T-cell (primary cell): ENCODE results near the gene CCDC32. TPM values are rescaled to one million over a fixed set of nuclear protein-coding genes. Genes with fewer than 3 reads are reported as not detected.

ENCODE experiments used
- ATAC-seq, 4 experiments: fragments of 200-7000 bp in 3 of 4; fragments of 150-1000 bp in 1 of 4; cut with Tn5 transposase; replicated peaks in 1 of 4; 1 replicate in 3 of 4; 2 replicates in 1 of 4; pipeline ENCODE4 v1.10.0; 2021; ENCODE audit warnings: moderate library complexity in 3 of 4, mild to moderate bottlenecking in 2 of 4, moderate number of reproducible peaks in 1 of 4
- CTCF ChIA-PET, 2 donors: fragments of 300-600 bp; sonication (Branson Sonifier 250); formaldehyde crosslinking; loops; one replicate each; lab custom pipeline; 2022; ENCODE audit warnings: antibody characterized with exemption in 2 of 2; lab: Charles Lee
- POLR2A ChIA-PET, 2 donors: fragments of 300-600 bp; sonication (Branson Sonifier 250); formaldehyde crosslinking; loops; one replicate each; lab custom pipeline; 2022; ENCODE audit warnings: antibody characterized with exemption in 2 of 2; lab: Charles Lee
- DNase-seq, 35 experiments: peaks; one replicate each; pipeline versions ENCODE4 v3.0.0 to v3.0.0-alpha.2; 2013 to 2023
- H3K27ac ChIP-seq: one replicate; pipeline ENCODE4 v1.5.1; 2013; ENCODE audit warnings: low read length
- H3K27me3 ChIP-seq, 2 experiments: replicated peaks in 1 of 2; 1 replicate in 1 of 2; 2 replicates in 1 of 2; pipeline versions ENCODE4 v1.6.1 to v1.7.0; 2013; ENCODE audit warnings: low read length in 1 of 2, mixed read lengths in 1 of 2; ENCODE audit not compliant: control insufficient read depth in 2 of 2, insufficient read depth in 2 of 2; ENCODE audit errors: extremely low read depth in 1 of 2
- H3K36me3 ChIP-seq, 2 donors: 1 replicate in 1 of 2; 2 replicates in 1 of 2; pipeline versions ENCODE4 v1.6.1 to v1.7.0; 2013; ENCODE audit warnings: low read length in 1 of 2; ENCODE audit not compliant: control insufficient read depth in 2 of 2, insufficient read depth in 1 of 2; ENCODE audit errors: extremely low read depth in 1 of 2
- H3K4me1 ChIP-seq, 2 experiments: 1 replicate in 1 of 2; 2 replicates in 1 of 2; pipeline versions ENCODE4 v1.6.1 to v1.7.0; 2013; ENCODE audit warnings: low read length in 2 of 2, mixed read lengths in 1 of 2; ENCODE audit not compliant: insufficient read depth in 2 of 2, control insufficient read depth in 1 of 2; ENCODE audit errors: extremely low read depth in 1 of 2
- H3K4me3 ChIP-seq, 2 donors: 1 replicate in 1 of 2; 2 replicates in 1 of 2; pipeline versions ENCODE4 v1.5.1 to v1.7.0; 2013; ENCODE audit warnings: mild to moderate bottlenecking in 2 of 2, low read length in 1 of 2, moderate library complexity in 1 of 2; ENCODE audit not compliant: control insufficient read depth in 1 of 2; ENCODE audit errors: extremely low read depth in 1 of 2
- H3K9me3 ChIP-seq: 2 replicates; pipeline ENCODE4 v1.7.0; 2013
- H3K27ac Mint-ChIP-seq, 2 donors: one replicate each; pipeline ENCODE4 v1.8.0; 2020 to 2021; ENCODE audit warnings: mild to moderate bottlenecking in 2 of 2, mixed read lengths in 2 of 2
- H3K27me3 Mint-ChIP-seq, 2 donors: one replicate each; pipeline ENCODE4 v1.8.0; 2021 to 2022; ENCODE audit warnings: mixed read lengths in 2 of 2
- H3K36me3 Mint-ChIP-seq: one replicate; pipeline ENCODE4 v1.8.0; 2021; ENCODE audit warnings: mixed read lengths
- H3K4me1 Mint-ChIP-seq, 3 donors: one replicate each; pipeline ENCODE4 v1.8.0; 2020 to 2022; ENCODE audit warnings: mixed read lengths in 3 of 3, mild to moderate bottlenecking in 1 of 3
- H3K4me3 Mint-ChIP-seq, 3 donors: one replicate each; pipeline ENCODE4 v1.8.0; 2020 to 2022; ENCODE audit warnings: mild to moderate bottlenecking in 3 of 3, mixed read lengths in 3 of 3, moderate library complexity in 3 of 3
- H3K9me3 Mint-ChIP-seq, 3 donors: one replicate each; pipeline ENCODE4 v1.8.0; 2020 to 2022; ENCODE audit warnings: mixed read lengths in 3 of 3
- WGBS: methylation state at CpG from one replicate; pipeline ENCODE4 v1.1.5; 2013; ENCODE audit warnings: missing lambda C conversion rate; ENCODE audit not compliant: insufficient coverage; 5-methylcytosine and 5-hydroxymethylcytosine counted together
- total RNA-seq, 35 experiments: library from RNA in 6 of 35; stranded (reverse) in 6 of 35; fragments of 120-200 nt in 1 of 35; gene quantifications; one replicate each; pipeline versions ENCODE4 v1.2.1 to v1.2.4 and lab custom pipeline; 2013 to 2026

Gene CCDC32
- total RNA-seq, 5 donors from 2014 or later (not counting 1 experiment from before 2014, with no cell fraction given) = 19.9 to 31.5 (median 27.2) TPM

DNA sequence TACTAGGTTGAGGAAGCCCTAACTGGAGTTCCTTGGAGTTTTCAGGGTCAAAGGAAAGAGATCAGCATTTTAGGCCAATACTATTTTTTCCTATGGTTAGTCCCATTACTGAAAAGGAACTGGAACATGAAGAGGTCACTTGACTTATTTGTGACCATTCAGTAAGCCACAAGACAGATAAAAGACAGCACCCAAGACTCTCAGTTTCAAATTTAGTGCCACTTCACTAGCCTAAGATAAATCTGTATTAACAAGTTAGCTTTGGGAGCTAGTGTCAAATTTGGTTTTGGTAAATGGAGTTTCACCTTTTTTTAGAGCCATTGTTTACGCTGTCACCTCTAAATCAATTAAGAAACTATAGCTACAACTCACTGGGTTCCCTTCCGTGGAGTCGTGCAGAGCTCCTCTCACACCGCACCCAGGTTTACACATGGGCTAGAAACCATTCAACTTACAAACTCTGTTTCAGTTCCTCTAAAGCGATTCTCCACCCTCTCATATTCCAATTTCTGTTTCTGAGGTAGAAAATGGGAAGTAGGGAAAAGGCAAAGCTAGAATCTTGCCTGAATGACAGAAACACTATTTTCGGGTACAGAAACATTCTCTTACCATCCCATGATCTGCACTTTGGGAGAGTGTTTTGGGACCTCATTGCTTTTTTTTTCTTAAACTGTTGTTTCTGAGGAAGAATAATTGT lies 14.4 kb downstream of the CCDC32 start:
- Histone ChIP-seq H3K4me1 (no peaks in the 10 kb centered on the region), H3K27ac (no peak overlapping the region)
- H3K27me3 Mint-ChIP-seq = no peaks in the 10 kb centered on the region

DNA sequence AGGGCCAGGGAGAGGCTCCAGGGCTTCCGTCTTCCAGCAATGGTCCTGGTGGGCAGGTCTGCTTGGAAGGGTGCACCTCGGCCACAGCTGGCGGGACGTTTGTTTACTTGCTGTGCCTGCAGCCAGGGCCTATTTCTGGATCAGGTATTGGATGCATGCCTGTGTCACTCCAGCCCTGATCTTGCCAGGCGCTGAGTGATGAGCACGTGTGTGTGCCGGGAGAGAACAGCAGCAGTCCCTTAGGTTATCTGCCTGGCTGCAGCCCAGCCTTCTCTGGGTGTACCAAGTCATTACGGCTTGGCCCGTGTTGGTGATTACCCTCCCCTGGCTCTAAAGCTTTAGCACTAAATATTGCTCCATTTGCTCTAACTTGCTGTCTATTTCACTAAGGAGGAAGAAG lies 14.9 kb downstream of the CCDC32 start:
- Histone ChIP-seq H3K27me3 (no peaks in the 10 kb centered on the region), H3K9me3 (no peaks in the 10 kb centered on the region), H3K4me1 (no peaks in the 10 kb centered on the region), H3K27ac (no peak overlapping the region), H3K36me3 (peaks cover 4 to 46% of the 10 kb centered on the region in 2 donors), H3K4me3 (no peak overlapping the region)
- peaks cover 54% of the 10 kb centered on the region for H3K36me3 Mint-ChIP-seq
- peaks cover 0 to 10% (median 0%) of the 10 kb centered on the region in 3 donors for H3K4me1 Mint-ChIP-seq
- CTCF ChIA-PET = no interaction called here
- DNase-seq (no peak), ATAC-seq (no peak)
- no peaks in the 10 kb centered on the region for H3K27me3 Mint-ChIP-seq
- no peak overlapping the region for H3K27ac Mint-ChIP-seq
- POLR2A ChIA-PET = no interaction called here
- no peak overlapping the region for H3K4me3 Mint-ChIP-seq
- WGBS = 80% methylated on average over 7 of the region's 9 CpGs
- H3K9me3 Mint-ChIP-seq = no peaks in the 10 kb centered on the region

More for the DNA sequence above, 14.4 kb downstream of the CCDC32 start:
- WGBS = 82% methylated on average over 2 of the region's 6 CpGs
- ChIA-PET CTCF (no interaction called here), POLR2A (no interaction called here)
- no peak overlapping the region for H3K4me3 Mint-ChIP-seq
- Histone ChIP-seq H3K36me3 (peaks cover 4 to 51% of the 10 kb centered on the region in 2 donors), H3K9me3 (no peaks in the 10 kb centered on the region), H3K4me3 (no peak overlapping the region), H3K27me3 (no peaks in the 10 kb centered on the region)
- DNase-seq (no peak), ATAC-seq (no peak)
- H3K9me3 Mint-ChIP-seq = no peaks in the 10 kb centered on the region
- peaks cover 55% of the 10 kb centered on the region for H3K36me3 Mint-ChIP-seq
- peaks cover 0 to 12% (median 0%) of the 10 kb centered on the region in 3 donors for H3K4me1 Mint-ChIP-seq
- no peak overlapping the region for H3K27ac Mint-ChIP-seq

- no peak overlapping the region for H3K4me3 ChIP-seq
- Mint-ChIP-seq H3K27ac (no peak overlapping the region), H3K4me3 (no peak overlapping the region), H3K27me3 (no peaks in the 10 kb centered on the region), H3K9me3 (no peaks in the 10 kb centered on the region), H3K4me1 (peaks cover 0 to 16% (median 0%) of the 10 kb centered on the region in 3 donors), H3K36me3 (peaks cover 44% of the 10 kb centered on the region)
- WGBS = no CpG with 5 or more reads among the region's 2 CpGs
- CTCF ChIA-PET = interaction anchor here in 1 of 2 donors (0.6 kb wide), 1 partner anchor 152 kb away, joined by 3 read pairs; no protein-coding TSS in a partner anchor
- ATAC-seq (no peak), DNase-seq (no peak)
- H3K27me3 ChIP-seq = no peaks in the 10 kb centered on the region
- H3K36me3 ChIP-seq = peaks cover 4 to 34% of the 10 kb centered on the region in 2 donors
- H3K27ac ChIP-seq = no peak overlapping the region
- no peaks in the 10 kb centered on the region for H3K4me1 ChIP-seq
- POLR2A ChIA-PET = no interaction called here
- no peaks in the 10 kb centered on the region for H3K9me3 ChIP-seq
Measured at GRCh38 chr15:40548610-40549009, 16.2 kb downstream of the CCDC32 start.

DNA sequence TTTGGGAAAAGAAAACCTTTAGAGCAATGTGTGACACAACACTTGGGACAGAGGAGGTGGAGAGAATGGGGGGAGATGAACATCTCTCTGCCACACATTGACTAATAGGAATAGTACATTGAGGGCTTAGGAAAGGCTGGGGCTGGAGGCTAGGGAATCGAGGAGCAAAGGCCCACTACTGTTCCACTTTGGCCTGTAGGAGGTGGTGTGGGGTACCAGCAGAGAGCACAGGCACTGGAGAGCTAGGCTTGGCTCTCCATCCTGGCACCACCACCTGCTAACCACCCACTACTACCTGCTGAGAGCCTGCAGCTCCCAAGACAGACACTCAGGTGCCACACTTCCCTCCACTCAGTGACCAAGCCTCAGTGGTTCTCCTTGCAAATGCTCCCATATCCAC lies 19.4 kb downstream of the CCDC32 start:
- Mint-ChIP-seq H3K27ac (no peak overlapping the region), H3K36me3 (peaks cover 31% of the 10 kb centered on the region), H3K9me3 (no peaks in the 10 kb centered on the region), H3K4me1 (peaks cover 0 to 13% (median 0%) of the 10 kb centered on the region in 3 donors), H3K27me3 (no peaks in the 10 kb centered on the region), H3K4me3 (no peak overlapping the region)
- no peak for ATAC-seq
- POLR2A ChIA-PET = interaction anchor here in 1 of 2 donors (0.6 kb wide), 1 partner anchor 54 kb away, joined by 3 read pairs; no protein-coding TSS in a partner anchor
- CTCF ChIA-PET = no interaction called here
- H3K9me3 ChIP-seq = no peaks in the 10 kb centered on the region
- H3K27me3 ChIP-seq = no peaks in the 10 kb centered on the region
- H3K4me1 ChIP-seq = no peaks in the 10 kb centered on the region
- no peak for DNase-seq
- H3K27ac ChIP-seq = no peak overlapping the region
- H3K4me3 ChIP-seq = no peak overlapping the region
- H3K36me3 ChIP-seq = peaks cover 4 to 19% of the 10 kb centered on the region in 2 donors
- no CpG with 5 or more reads among the region's 1 CpG for WGBS

GRCh38 chr15:40543631-40544294 lies 21.1 kb downstream of the CCDC32 start:
- Mint-ChIP-seq H3K4me3 (no peak overlapping the region), H3K9me3 (no peaks in the 10 kb centered on the region), H3K36me3 (peaks cover 28% of the 10 kb centered on the region), H3K27me3 (no peaks in the 10 kb centered on the region), H3K4me1 (peaks cover 0 to 8% (median 0%) of the 10 kb centered on the region in 3 donors), H3K27ac (no peak overlapping the region)
- ChIA-PET POLR2A (no interaction called here), CTCF (no interaction called here)
- Histone ChIP-seq H3K9me3 (no peaks in the 10 kb centered on the region), H3K27me3 (no peaks in the 10 kb centered on the region), H3K36me3 (peaks cover 6 to 19% of the 10 kb centered on the region in 2 donors), H3K27ac (no peak overlapping the region), H3K4me3 (no peak overlapping the region), H3K4me1 (no peaks in the 10 kb centered on the region)
- WGBS = 14% methylated on average over 1 of the region's 5 CpGs
- peak in 1 of 35 experiments; percentile 13 for DNase-seq
- no peak for ATAC-seq

DNA sequence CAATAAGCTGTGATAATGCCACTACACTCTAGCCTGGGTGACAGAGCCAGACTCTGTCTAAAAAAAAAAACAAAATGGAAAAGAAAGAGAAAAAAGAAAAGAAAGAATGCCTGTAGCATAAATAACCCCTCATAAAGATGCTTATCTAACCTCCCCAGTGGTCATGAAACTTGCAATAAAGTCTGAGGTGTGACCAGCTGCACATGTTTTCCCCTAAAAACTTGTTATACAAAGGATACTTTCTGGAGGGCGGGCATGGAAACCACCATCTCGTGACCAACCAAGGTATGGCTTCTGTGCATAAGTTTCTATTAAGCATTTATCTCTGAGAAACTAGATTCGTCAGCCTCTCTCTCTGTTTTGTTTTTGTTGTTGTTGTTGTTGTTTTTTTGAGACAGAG lies 21.8 kb downstream of the CCDC32 start:
- H3K27ac Mint-ChIP-seq = no peak overlapping the region

More for the DNA sequence above, 21.8 kb downstream of the CCDC32 start:
- no peaks in the 10 kb centered on the region for H3K9me3 ChIP-seq
- Mint-ChIP-seq H3K4me3 (no peak overlapping the region), H3K9me3 (no peaks in the 10 kb centered on the region), H3K27me3 (no peaks in the 10 kb centered on the region), H3K36me3 (peaks cover 26% of the 10 kb centered on the region), H3K4me1 (peaks cover 0 to 8% (median 0%) of the 10 kb centered on the region in 3 donors)
- POLR2A ChIA-PET = no interaction called here
- DNase-seq (no peak), ATAC-seq (no peak)
- CTCF ChIA-PET = no interaction called here
- H3K4me1 ChIP-seq = no peaks in the 10 kb centered on the region
- peaks cover 6 to 13% of the 10 kb centered on the region in 2 donors for H3K36me3 ChIP-seq
- no peak overlapping the region for H3K27ac ChIP-seq
- no peaks in the 10 kb centered on the region for H3K27me3 ChIP-seq
- no CpG with 5 or more reads among the region's 3 CpGs for WGBS
- no peak overlapping the region for H3K4me3 ChIP-seq
